Mucosa of descending colon (tissue), 3 donors: Measurements from ENCODE around the gene DRC7. TPM values are rescaled to one million over a fixed set of nuclear protein-coding genes. Genes with fewer than 3 reads are reported as not detected.

Experiments used
- ATAC-seq: fragments of 200-7000 bp; cut with Tn5 transposase; one replicate; pipeline ENCODE4 v1.9.1; 2020; ENCODE audit warnings: mild to moderate bottlenecking, moderate library complexity
- DNase-seq, 3 donors: peaks; one replicate each; pipeline ENCODE4 v3.0.0-alpha.2; 2020
- H3K36me3 ChIP-seq: fragments of 200-600 bp; one replicate; pipeline ENCODE4 v1.8.0; 2021; ENCODE audit warnings: low read depth, mild to moderate bottlenecking
- H3K4me1 ChIP-seq: fragments of 200-600 bp; one replicate; pipeline ENCODE4 v1.8.0; 2021; ENCODE audit warnings: low read depth, mild to moderate bottlenecking
- H3K4me3 ChIP-seq: fragments of 200-600 bp; one replicate; pipeline ENCODE4 v1.8.0; 2021; ENCODE audit warnings: mild to moderate bottlenecking
- H3K9me3 ChIP-seq: fragments of 200-600 bp; one replicate; pipeline ENCODE4 v1.8.0; 2021; ENCODE audit warnings: mild to moderate bottlenecking
- CTCF ChIP-seq: fragments of 200-600 bp; IDR thresholded peaks from one replicate; pipeline ENCODE4 v1.8.0; 2022; ENCODE audit warnings: antibody characterized with exemption, mild to moderate bottlenecking
- intact Hi-C, 2 donors: fragments of 100-400 bp; cut with DNase I in 1 of 2; cut with micrococcal nuclease in 1 of 2; formaldehyde crosslinking; loops; one replicate each; pipeline versions ENCODE4 v1.11.0 to v1.11.1; 2022; cut with DNase I, micrococcal nuclease
- total RNA-seq, 3 donors: library from RNA; stranded (reverse); fragmentation: NEBNext Ultra II Directional in 2 of 3; extraction: Animal tissue kit (Norgen Biotek cat#: 25700) in 2 of 3; gene quantifications; one replicate each; pipeline versions ENCODE4 v1.2.1 to v1.2.4, GENCODE V29; 2021 to 2023
- donor health status: DM: no; HTN: no; CAD: no; lungs with moderate emphysema.
- donor health status: DM: no; HTN: no; CAD: no.
- donor health status: DM: no; HTN: yes; CAD: no.

Gene DRC7
- total RNA-seq, 3 donors from 2014 or later = not detected

DNA sequence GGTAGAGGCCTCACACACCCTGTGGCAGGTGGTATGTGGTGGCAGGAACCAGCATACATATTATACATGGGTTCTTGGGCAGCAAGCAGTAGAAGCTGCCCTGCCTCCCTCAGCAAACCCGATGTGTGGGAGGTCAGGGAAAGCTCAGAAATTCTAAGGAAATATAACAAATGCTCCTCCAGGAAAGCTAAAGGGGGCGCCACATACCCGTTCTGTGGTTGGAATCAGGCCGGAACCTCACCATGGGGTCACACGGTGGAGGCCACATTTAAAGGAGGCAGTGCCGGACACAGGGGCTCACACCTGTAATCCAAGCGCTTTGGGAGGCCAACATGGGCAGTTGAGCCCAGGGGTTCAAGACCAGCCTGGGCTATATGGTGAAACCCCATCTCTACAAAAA, 28.6 kb downstream of the DRC7 start:
- Histone ChIP-seq H3K36me3 (no peaks in the 10 kb centered on the region), H3K4me3 (no peak overlapping the region), H3K9me3 (no peaks in the 10 kb centered on the region), H3K4me1 (no peaks in the 10 kb centered on the region)
- no peak for TF ChIP-seq CTCF
- no peak for DNase-seq
- intact Hi-C loops = loop anchor here in 1 of 2 donors (10.0 kb wide), 1 partner anchor 148 kb away; no protein-coding TSS in a partner anchor
- no peak for ATAC-seq

- H3K9me3 ChIP-seq = no peaks in the 10 kb centered on the region
- ATAC-seq (no peak), DNase-seq (no peak)
- intact Hi-C loops = loop anchor here in 1 of 2 donors (10.0 kb wide), 1 partner anchor 150 kb away; no protein-coding TSS in a partner anchor
- H3K36me3 ChIP-seq = no peaks in the 10 kb centered on the region
- no peaks in the 10 kb centered on the region for H3K4me1 ChIP-seq
- no peak for TF ChIP-seq CTCF
- H3K4me3 ChIP-seq = no peak overlapping the region
Measured at GRCh38 chr16:57724531-57724930, 29.9 kb downstream of the DRC7 start.

DNA sequence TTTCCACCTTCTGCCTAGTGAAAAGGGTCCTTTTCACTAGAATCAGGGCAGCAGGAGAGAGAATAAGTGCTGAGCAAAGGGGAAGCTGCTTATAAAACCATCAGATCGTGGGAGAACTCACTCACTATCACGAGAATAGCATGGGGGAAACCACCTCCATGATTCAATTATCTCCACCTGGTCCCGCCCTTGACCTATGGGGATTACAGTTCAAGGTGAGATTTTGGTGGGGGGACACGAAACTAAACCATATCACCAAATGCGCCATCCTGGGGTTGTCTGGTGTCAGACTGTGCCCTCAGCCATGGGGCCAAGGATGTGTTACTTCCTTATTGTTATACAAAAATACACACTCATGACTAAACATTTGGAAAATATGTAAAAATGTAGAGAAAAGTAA, 30.5 kb downstream of the DRC7 start:
- ATAC-seq (no peak), DNase-seq (no peak)
- Histone ChIP-seq H3K4me3 (no peak overlapping the region), H3K36me3 (no peaks in the 10 kb centered on the region), H3K4me1 (no peaks in the 10 kb centered on the region), H3K9me3 (no peaks in the 10 kb centered on the region)
- TF ChIP-seq CTCF = no peak
- intact Hi-C loops = loop anchor here in 1 of 2 donors (10.0 kb wide), 1 partner anchor 150 kb away; no protein-coding TSS in a partner anchor

- no peak for ATAC-seq
Measured at GRCh38 chr16:57725554-57725953, 30.9 kb downstream of the DRC7 start.

DNA sequence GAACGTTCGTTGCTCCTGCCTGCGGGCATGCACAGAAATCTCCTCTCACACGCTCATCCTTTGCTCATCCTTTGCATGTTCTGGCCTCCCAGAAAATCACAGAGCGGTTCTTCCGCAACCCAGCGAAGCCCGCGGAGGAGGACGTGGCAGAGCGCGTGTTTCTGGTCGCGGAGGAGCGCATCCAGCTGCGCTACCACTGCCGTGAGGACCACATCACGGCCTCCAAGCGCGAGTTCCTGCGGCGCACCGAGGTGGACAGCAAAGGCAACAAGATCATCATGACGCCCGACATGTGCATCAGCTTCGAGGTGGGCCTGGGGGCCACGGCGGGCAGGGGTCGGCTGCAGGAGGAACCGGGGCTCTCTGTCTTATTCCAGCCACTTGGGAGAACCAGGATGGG, 31.4 kb downstream of the DRC7 start:
- Histone ChIP-seq H3K36me3 (no peaks in the 10 kb centered on the region), H3K4me1 (no peaks in the 10 kb centered on the region), H3K4me3 (no peak overlapping the region), H3K9me3 (no peaks in the 10 kb centered on the region)
- no peak for DNase-seq
- no peak for TF ChIP-seq CTCF
- intact Hi-C loops = loop anchor here in 1 of 2 donors (10.0 kb wide), 1 partner anchor 151 kb away; no protein-coding TSS in a partner anchor
- ATAC-seq = no peak

More at GRCh38 chr16:57725554-57725953, 30.9 kb downstream of the DRC7 start:
- no peak for DNase-seq
- intact Hi-C loops = loop anchor here in 1 of 2 donors (10.0 kb wide), 1 partner anchor 151 kb away; no protein-coding TSS in a partner anchor
- H3K9me3 ChIP-seq = no peaks in the 10 kb centered on the region
- no peak for TF ChIP-seq CTCF
- no peaks in the 10 kb centered on the region for H3K36me3 ChIP-seq
- H3K4me3 ChIP-seq = no peak overlapping the region
- H3K4me1 ChIP-seq = no peaks in the 10 kb centered on the region
